ENCODE data around the gene DNAL4. TPM values are rescaled to one million over a fixed set of nuclear protein-coding genes. Genes with fewer than 3 reads are reported as not detected.

DNAL4 gene
- total RNA-seq, 1 experiment from 2014 or later: 19.9 TPM

- Histone ChIP-seq H3K27me3 (replicated peaks) (no peaks in the 10 kb centered on the region), H3K4me1 (replicated peaks) (peaks cover 35% of the 10 kb centered on the region), H3K36me3 (peaks cover 33% of the 10 kb centered on the region), H3K9me3 (replicated peaks) (peaks cover 3% of the 10 kb centered on the region; the same call in 1 of the 2 replicates), H3K27ac (peak overlapping the region; percentile 76; the same call in 1 of the 2 replicates), H3K4me3 (peak overlapping the region; percentile 95)
- DNase-seq (ENCODE audit: low read depth in 1 of 2, low spot score in 2 of 2): no peak
These were observed 37.1 kb downstream of the DNAL4 start for GRCh38 chr22:38756711-38757463.

- Histone ChIP-seq H3K4me3 (peak within 1 kb of the TSS; percentile 95), H3K36me3 (peaks cover 41% of the 10 kb centered on the region), H3K27ac (peak within 1 kb of the TSS; percentile 76), H3K9me3 (replicated peaks) (peaks cover 3% of the 10 kb centered on the region; the same call in 1 of the 2 replicates), H3K27me3 (replicated peaks) (no peaks in the 10 kb centered on the region), H3K4me1 (replicated peaks) (peaks cover 31% of the 10 kb centered on the region)
- DNase-seq (ENCODE audit: low read depth in 1 of 2, low spot score in 2 of 2): peak; percentile 67 to 88
These were observed 37.9 kb downstream of the DNAL4 start, which contains the start of gene SUN2 for GRCh38 chr22:38755911-38756532. Gene SUN2, minus strand, starts transcription at chr22:38755998. Its CDS starts 3,370 bp downstream, at chr22:38752628.

GRCh38 chr22:38755155-38755910 lies 38.6 kb downstream of the DNAL4 start:
- Histone ChIP-seq H3K36me3 (peaks cover 48% of the 10 kb centered on the region), H3K4me3 (peak overlapping the region; percentile 95), H3K27ac (peak overlapping the region; percentile 76), H3K9me3 (replicated peaks) (peaks cover 3% of the 10 kb centered on the region; the same call in 1 of the 2 replicates), H3K4me1 (replicated peaks) (peaks cover 25% of the 10 kb centered on the region), H3K27me3 (replicated peaks) (no peaks in the 10 kb centered on the region)
- DNase-seq (ENCODE audit: low read depth in 1 of 2, low spot score in 2 of 2): peak; percentile 86 to 89

- H3K36me3 ChIP-seq: peaks cover 54% of the 10 kb centered on the region
- H3K27me3 ChIP-seq (replicated peaks): no peaks in the 10 kb centered on the region
- peaks cover 25% of the 10 kb centered on the region for H3K4me1 ChIP-seq (replicated peaks)
- H3K27ac ChIP-seq: peak overlapping the region; percentile 76
- peak overlapping the region; percentile 95 for H3K4me3 ChIP-seq
- peak in 1 of 2 experiments; percentile 36 for DNase-seq (ENCODE audit: low read depth in 1 of 2, low spot score in 2 of 2)
- peaks cover 3% of the 10 kb centered on the region; the same call in 1 of the 2 replicates for H3K9me3 ChIP-seq (replicated peaks)
These were observed 39.2 kb downstream of the DNAL4 start for GRCh38 chr22:38754751-38755154.

- H3K4me1 ChIP-seq (replicated peaks): peaks cover 25% of the 10 kb centered on the region
- H3K9me3 ChIP-seq (replicated peaks): peaks cover 3% of the 10 kb centered on the region; the same call in 1 of the 2 replicates
- H3K4me3 ChIP-seq: peak overlapping the region; percentile 95
- DNase-seq (ENCODE audit: low read depth in 1 of 2, low spot score in 2 of 2): peak in 1 of 2 experiments; percentile 34
- H3K27me3 ChIP-seq (replicated peaks): no peaks in the 10 kb centered on the region
- peaks cover 60% of the 10 kb centered on the region for H3K36me3 ChIP-seq
- H3K27ac ChIP-seq: peak overlapping the region; percentile 76; the same call in 1 of the 2 replicates
These were observed 39.8 kb downstream of the DNAL4 start for GRCh38 chr22:38753948-38754750.

GRCh38 chr22:38751422-38752346 lies 42.3 kb downstream of the DNAL4 start:
- H3K4me3 ChIP-seq: no peak overlapping the region
- peaks cover 84% of the 10 kb centered on the region for H3K36me3 ChIP-seq
- no peaks in the 10 kb centered on the region for H3K27me3 ChIP-seq (replicated peaks)
- H3K27ac ChIP-seq: no peak overlapping the region
- peaks cover 18% of the 10 kb centered on the region for H3K4me1 ChIP-seq (replicated peaks)
- peaks cover 3% of the 10 kb centered on the region; the same call in 1 of the 2 replicates for H3K9me3 ChIP-seq (replicated peaks)
- no peak for DNase-seq (ENCODE audit: low read depth in 1 of 2, low spot score in 2 of 2)

- Histone ChIP-seq H3K4me3 (no peak overlapping the region), H3K36me3 (peaks cover 89% of the 10 kb centered on the region), H3K27ac (no peak overlapping the region), H3K4me1 (replicated peaks) (peaks cover 12% of the 10 kb centered on the region), H3K9me3 (replicated peaks) (peaks cover 3% of the 10 kb centered on the region; the same call in 1 of the 2 replicates), H3K27me3 (replicated peaks) (no peaks in the 10 kb centered on the region)
- DNase-seq (ENCODE audit: low read depth in 1 of 2, low spot score in 2 of 2): no peak
These were observed 42.9 kb downstream of the DNAL4 start for GRCh38 chr22:38751066-38751421.

- peaks cover 92% of the 10 kb centered on the region for H3K36me3 ChIP-seq
- no peak overlapping the region for H3K4me3 ChIP-seq
- no peaks in the 10 kb centered on the region for H3K27me3 ChIP-seq (replicated peaks)
- H3K4me1 ChIP-seq (replicated peaks): peaks cover 10% of the 10 kb centered on the region
- no peak for DNase-seq (ENCODE audit: low read depth in 1 of 2, low spot score in 2 of 2)
- H3K9me3 ChIP-seq (replicated peaks): peaks cover 3% of the 10 kb centered on the region; the same call in 1 of the 2 replicates
- H3K27ac ChIP-seq: no peak overlapping the region
These were observed 43.3 kb downstream of the DNAL4 start for GRCh38 chr22:38750638-38751037.

GRCh38 chr22:38750104-38750503 lies 43.8 kb downstream of the DNAL4 start:
- no peak overlapping the region for H3K4me3 ChIP-seq
- peaks cover 92% of the 10 kb centered on the region for H3K36me3 ChIP-seq
- peaks cover 10% of the 10 kb centered on the region for H3K4me1 ChIP-seq (replicated peaks)
- H3K27me3 ChIP-seq (replicated peaks): no peaks in the 10 kb centered on the region
- H3K27ac ChIP-seq: no peak overlapping the region
- no peaks in the 10 kb centered on the region for H3K9me3 ChIP-seq (replicated peaks)
- DNase-seq (ENCODE audit: low read depth in 1 of 2, low spot score in 2 of 2): no peak

- Histone ChIP-seq H3K27ac (no peak overlapping the region), H3K36me3 (peaks cover 98% of the 10 kb centered on the region), H3K4me1 (replicated peaks) (no peaks in the 10 kb centered on the region; the same call in 1 of the 2 replicates), H3K4me3 (no peak overlapping the region), H3K9me3 (replicated peaks) (no peaks in the 10 kb centered on the region), H3K27me3 (replicated peaks) (no peaks in the 10 kb centered on the region)
- no peak for DNase-seq (ENCODE audit: low read depth in 1 of 2, low spot score in 2 of 2)
These were observed 45.3 kb downstream of the DNAL4 start for GRCh38 chr22:38748487-38749136.

- H3K36me3 ChIP-seq: peaks cover 99% of the 10 kb centered on the region
- H3K27ac ChIP-seq: no peak overlapping the region
- no peaks in the 10 kb centered on the region for H3K27me3 ChIP-seq (replicated peaks)
- H3K9me3 ChIP-seq (replicated peaks): no peaks in the 10 kb centered on the region
- H3K4me3 ChIP-seq: no peak overlapping the region
- DNase-seq (ENCODE audit: low read depth in 1 of 2, low spot score in 2 of 2): no peak
- no peaks in the 10 kb centered on the region for H3K4me1 ChIP-seq (replicated peaks)
These were observed 48.1 kb downstream of the DNAL4 start for GRCh38 chr22:38745676-38746460.

Measured in SJSA1 (cell line).